Superior temporal gyrus (tissue), 1 donor: Measurements from ENCODE around the gene CMTM5.

Source experiments
- DNase-seq: peaks from one replicate; pipeline ENCODE4 v3.0.0-alpha.2; 2016; ENCODE audit errors: extremely low spot score

The CMTM5 gene

DNA sequence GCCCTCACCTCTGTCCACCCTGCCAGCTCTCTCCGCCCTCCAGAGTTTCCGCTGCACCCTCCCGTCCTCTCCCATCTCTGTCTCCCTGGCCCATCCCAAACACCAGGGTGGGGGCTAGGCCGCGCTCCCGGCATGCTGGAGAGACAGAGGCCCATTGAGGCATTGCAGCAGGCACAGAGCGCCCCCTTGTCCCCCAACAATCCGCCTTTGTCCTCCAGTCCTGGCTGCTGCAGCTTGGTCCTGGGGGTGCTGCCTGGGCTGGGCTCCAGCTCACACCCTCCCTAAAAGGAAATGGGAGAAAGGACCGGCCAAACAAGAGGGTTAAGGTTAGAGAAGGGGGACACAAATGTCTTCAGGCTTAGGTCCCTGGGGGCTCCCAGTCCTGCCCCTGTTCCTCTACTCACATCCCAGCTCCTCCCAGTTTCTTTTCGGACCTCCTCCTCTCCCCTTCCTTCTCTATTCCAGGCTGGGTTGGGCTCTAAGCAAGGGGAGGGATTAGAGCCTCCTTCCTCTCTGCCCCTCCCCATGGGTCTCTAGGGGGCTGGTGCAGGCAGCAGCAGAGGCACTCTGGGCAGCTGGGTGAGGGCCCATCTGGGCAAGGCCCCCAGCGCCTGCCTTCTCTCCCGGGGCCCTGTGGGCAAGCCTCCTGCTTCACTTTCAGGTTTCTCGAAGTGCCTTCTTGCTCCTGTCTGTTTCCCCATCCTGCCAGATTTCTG lies at the start of gene CMTM5:
Gene CMTM5, plus strand, starts transcription at position 565 of the 716 bp plus-strand sequence. CDS start 206 bp downstream, outside the sequence.
- peak; percentile 94 for DNase-seq

DNA sequence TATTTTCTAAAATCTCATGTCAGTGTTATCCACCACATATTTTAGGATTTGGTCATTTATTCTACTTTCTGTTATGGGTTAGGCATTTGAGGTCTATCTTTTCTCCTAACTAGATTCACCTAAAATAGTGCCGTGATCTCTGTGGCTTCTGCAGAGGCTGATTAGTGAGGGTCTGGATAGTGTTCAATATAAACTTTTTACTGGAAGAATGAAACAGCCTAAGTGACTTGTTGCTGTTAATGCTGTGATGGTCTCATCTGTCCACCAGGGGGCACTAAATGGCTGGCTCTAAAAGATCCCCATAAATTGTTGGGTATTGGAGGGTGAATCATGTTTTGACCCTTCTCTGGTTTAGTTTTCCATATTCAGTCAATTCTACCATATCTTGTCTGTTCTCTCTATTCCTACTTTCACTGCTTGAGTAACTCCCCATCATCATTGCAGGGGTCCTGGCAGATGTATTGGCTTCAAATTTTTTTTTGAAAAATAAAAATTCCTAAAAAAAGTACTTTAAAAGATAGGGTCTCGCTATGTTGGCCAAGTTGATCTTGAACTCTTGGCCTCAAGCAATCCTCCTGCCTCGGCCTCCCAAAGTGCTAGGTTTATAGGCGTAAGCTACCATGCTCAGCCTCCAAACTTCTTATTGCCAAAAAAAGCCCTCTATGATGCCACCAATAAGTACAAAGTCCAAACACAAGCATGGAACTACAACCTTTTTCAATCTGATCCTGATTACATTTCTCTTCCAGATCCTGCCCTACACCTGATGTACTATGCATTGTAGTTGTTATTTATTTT lies 48.7 kb upstream of the CMTM5 start:
- DNase-seq, result peak; percentile 96

DNA sequence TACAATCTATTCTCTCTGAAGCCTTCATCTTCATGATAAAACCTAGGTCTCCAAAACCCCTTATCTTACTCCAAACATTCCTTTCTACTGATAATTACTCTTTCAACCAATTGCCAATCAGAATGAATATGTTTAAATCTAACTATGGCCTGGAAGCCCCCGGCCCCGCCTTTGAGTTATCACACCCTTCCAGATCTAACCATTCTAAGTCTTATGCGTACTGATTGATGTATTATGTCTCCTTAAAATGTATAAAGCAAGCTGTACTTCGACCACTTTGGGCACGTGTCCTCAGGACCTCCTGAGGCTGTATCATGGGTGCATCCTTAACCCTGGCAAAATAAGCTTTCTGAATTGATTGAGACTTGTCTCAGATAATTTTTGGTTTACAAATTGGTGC lies 41.2 kb upstream of the CMTM5 start:
- no peak for DNase-seq

DNA sequence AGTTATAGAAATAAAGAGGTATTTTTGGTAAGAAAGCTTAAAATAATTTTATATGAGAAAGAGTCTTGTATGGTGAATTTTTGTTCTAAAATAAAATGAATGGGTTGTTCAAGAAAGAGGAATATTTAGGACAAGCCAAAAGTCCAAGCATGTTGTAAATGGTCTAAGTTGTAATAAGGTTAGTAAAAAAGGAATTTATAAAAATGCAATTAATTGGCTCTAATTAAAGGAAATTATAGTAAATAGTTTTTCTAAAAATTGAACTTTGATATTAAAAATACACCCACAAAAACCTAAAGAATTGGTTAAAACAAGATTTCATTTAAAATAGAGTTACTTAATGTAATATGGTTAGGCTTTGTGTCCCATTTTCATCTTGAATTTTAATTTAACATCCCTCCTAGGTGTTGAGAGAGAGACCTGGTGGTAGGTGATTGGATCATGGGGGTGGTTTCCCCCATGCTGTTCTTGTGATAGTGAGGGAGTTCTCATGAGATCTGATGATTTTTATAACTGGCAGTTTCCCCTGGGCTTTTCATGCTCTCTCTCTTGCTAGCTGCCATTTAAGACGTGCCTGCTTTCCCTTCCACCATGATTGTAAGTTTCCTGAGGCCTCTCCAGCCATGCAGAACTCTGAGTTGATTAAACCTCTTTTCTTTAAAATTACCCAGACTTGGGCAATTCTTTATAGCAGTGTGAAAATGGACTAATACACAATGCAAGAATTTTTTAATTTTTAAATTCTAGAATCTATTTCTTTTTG lies 37.2 kb upstream of the CMTM5 start:
- DNase-seq, result no peak

- no peak for DNase-seq
Observed at GRCh38 chr14:23344481-23344880, 32.4 kb upstream of the CMTM5 start.

- no peak for DNase-seq
Observed at GRCh38 chr14:23345987-23346692, 30.7 kb upstream of the CMTM5 start.

DNA sequence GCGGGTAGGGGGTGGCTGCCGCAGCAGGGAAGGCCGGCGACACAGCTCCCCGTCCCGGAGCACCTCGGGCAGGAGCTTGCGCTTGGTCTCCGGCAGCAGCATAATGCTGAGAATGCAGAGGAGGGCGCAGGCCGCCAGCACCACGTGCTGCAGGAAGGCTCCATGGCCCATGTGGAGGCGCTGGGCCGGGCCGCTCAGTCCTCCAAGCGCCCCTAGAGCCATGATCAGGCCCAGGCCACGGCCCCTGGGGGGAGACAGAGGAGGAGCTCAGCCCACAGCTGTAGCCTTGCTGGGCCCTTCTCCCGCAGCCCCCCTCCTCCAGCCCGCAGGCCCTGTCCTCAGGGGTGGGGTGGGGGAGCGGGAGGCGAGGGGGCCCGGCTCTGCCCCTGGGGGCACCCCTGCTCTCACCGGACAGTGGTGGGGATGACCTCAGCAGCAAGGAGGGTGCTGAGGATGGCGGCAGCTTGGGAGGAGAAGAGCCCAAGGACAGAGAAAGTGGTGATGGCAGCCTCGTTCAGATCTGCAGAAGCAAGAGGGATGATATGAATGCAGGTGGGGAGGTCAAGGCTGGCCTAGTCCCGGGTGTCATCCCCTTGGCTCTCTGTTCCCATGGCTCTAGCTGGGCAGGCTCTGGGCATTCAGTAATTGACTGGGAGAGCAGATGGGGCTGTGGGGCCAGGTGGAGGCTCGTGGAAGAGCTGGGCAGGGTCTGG lies 30.0 kb upstream of the CMTM5 start:
- no peak for DNase-seq

GRCh38 chr14:23347406-23348296 lies 29.2 kb upstream of the CMTM5 start:
- no peak for DNase-seq

DNA sequence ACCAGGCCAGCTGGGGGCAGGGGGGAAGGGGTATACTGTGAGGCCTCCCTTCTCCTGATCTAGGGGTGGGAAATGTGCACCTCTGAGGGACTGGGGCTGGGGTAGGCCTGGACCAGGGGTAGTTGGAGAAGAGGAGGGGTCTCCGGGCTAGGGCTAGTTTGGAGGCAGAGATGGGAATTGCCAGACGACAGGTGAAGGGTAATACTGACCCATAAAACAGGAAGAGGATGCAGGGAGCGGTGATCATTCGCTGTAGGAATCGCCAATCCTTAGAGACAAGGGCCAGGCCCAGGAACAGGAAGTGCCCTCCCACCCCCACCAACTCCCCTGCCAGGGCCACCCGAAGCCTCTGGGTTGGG lies 28.6 kb upstream of the CMTM5 start:
- DNase-seq, result no peak

DNA sequence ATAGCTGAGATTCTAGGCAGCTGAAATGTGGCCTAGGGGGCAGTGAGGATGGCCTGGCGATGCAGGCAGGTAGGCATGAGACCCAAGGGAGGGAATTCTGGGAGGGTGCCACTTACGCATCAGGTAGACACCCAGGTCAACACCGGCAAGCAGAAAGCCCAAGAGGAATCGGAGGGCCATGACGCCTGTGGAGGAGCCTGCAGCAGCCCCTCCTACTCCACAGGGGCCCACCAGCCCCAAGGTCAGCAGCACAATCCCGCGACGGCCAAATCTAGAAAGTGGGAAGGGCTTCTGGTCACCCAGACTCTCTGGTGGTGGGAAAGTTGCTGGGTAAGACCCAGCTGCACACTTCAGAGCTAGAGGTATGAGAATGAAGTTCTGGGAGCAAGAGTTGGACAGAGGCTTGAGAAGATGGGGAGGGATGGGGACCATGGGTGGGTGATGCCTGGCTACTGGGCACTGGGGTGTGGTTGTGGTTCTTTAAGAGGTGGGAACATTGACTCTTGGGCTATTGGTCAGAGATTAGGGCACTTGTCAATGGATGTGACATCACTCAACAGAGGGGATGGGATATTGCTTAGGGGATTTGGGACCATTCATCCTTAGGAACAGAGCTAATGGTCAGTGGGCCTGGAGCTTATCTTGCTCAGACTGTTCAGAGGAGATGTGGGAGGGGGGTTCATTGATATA lies 27.5 kb upstream of the CMTM5 start:
- DNase-seq, result no peak

DNA sequence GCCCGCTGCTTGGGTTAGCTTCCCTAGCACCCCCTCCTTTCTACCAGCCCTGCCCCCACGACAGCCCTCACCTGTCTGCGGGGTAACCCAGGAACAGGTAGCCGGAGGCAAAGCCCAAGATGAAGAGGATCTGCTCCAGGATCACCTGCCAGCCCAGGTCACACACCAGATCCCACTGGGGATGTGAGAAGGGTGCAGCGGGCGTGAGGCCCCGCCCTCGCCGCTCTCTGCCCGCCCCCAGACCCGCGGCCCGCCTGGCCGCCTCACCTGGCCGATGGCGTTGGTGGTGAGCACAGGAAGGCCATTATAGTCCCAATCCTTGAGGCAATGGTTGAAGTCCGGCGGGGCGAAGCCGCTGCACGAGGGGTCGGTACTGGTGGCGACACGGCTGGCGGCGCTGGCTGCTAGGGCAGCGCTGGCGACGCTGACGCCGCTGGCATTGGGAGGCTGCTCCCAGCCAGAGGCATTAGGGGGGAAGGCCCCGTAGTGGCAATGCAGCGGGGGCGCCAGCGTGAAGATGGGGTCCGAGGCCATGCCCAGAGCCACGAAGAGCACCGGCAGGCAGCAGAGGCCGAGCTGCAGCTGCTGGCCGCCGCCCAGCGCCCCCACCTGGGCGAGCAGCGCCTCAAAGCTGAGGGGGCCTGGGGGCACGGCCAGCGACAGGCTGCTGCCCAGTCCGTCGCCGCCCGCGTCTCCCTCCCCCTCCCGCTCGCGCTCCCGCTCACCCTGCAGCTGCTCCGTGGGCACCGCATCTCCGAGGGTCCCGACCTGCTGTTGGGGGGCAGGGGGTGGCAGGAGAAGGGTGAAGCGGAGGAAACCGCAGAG lies 25.0 kb upstream of the CMTM5 start:
- DNase-seq, result no peak

DNA sequence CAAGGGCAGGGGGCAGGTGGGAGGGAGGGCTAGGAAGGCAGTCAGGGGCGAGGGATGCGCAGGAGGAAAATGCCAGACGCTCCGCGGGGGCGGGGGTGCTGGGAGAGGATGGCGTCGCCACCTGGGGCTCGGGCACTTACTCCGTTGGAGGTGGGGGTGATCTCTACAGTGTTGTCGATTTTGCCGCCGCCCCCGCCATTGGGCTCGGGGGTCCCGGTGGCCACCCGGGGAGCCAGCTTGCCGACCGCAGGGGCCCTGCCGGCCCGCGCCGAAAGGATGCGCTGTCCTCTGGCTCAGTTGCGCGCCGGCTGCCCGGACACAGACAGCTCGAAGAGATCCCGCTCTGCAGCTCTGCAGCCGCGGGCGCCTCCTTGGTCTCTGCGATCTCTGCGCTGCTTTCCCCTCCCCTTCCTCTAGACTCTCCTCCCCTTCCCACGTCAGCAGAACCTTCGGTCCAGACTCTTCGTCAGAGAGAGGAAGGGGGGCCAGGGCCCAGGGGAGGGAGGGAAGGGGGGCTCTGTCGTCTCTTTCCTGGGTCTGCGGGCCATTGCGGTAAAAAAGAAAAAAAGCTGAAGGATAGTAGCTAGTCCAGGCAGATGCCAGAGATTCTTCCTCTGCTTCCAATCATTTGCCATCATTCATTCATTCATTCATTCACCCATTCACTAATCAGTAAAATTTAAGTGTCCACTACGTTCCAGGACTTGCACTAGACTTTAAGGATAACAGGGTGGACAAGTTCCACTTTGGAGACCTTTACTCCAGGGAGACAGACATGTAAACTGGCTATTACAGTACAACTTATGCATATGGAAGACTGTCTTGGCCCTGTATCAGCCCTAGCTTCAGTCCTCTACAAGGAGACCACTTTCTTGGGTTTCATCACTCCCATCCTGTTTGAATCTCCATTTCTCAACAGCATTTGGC lies 24.1 kb upstream of the CMTM5 start, which contains the start of gene SLC22A17:
Gene SLC22A17, minus strand, starts transcription at position 382 of the 927 bp plus-strand sequence.
- DNase-seq, result peak; percentile 96

GRCh38 chr14:23353433-23353780 lies 23.4 kb upstream of the CMTM5 start:
- no peak for DNase-seq

- DNase-seq, result no peak
Observed at GRCh38 chr14:23354990-23355389, 21.9 kb upstream of the CMTM5 start.

GRCh38 chr14:23355871-23356435 lies 20.9 kb upstream of the CMTM5 start:
- DNase-seq, result no peak

DNA sequence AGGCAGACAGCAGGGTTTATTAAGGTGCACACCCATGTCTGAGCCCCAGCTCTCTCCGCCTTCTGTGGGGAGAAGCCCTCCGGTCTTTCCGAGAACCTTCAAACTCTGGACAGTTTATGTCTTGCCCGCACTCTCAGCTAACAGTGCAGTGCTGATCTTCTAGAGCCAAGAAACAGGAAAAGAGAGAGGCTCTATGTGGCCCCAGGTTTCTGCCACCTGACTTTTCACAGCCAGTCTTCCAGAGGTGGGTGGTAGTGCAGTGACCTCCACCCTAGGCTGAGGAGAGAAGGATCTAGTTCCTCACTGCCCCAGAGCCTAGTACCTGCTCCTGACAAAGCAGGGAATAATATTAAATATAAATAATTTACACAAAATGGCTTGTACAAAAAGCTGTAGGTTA lies 20.2 kb upstream of the CMTM5 start:
- no peak for DNase-seq

- no peak for DNase-seq
Observed at GRCh38 chr14:23357261-23357660, 19.6 kb upstream of the CMTM5 start.
